GM21526 (cell line): Measurements from ENCODE around the gene DHX36.
A peak's percentile ranks its signal among the peaks of the same experiment; 100 is the strongest.

ENCODE experiments used
- ATAC-seq: cut with Tn5 transposase; IDR thresholded peaks from one replicate; pipeline ENCODE4 v1.9.1; 2021; ENCODE audit warnings: moderate library complexity; ENCODE audit not compliant: unreplicated experiment, low FRiP score

The DHX36 gene

GRCh38 chr3:154323891-154324738 lies at the start of gene DHX36:
DHX36 (minus strand) TSS chr3:154324487; CDS start chr3:154324416, 71 bp downstream.
- peak; percentile 96 for ATAC-seq

- no peak for ATAC-seq
Measured at GRCh38 chr3:154367221-154367620, 42.9 kb upstream of the DHX36 start.

- ATAC-seq = no peak
Measured at GRCh38 chr3:154364849-154365248, 40.6 kb upstream of the DHX36 start.

GRCh38 chr3:154361099-154361498 lies 36.8 kb upstream of the DHX36 start:
- ATAC-seq = no peak

- no peak for ATAC-seq
Measured at GRCh38 chr3:154356009-154356408, 31.7 kb upstream of the DHX36 start.

- no peak for ATAC-seq
Measured at GRCh38 chr3:154349223-154349622, 24.9 kb upstream of the DHX36 start.

GRCh38 chr3:154345422-154346122 lies 21.3 kb upstream of the DHX36 start:
- no peak for ATAC-seq

- no peak for ATAC-seq
Measured at GRCh38 chr3:154338570-154338969, 14.3 kb upstream of the DHX36 start.

GRCh38 chr3:154338008-154338407 lies 13.7 kb upstream of the DHX36 start:
- no peak for ATAC-seq

GRCh38 chr3:154334973-154335420 lies 10.7 kb upstream of the DHX36 start:
- no peak for ATAC-seq

GRCh38 chr3:154327871-154328270 lies 3.6 kb upstream of the DHX36 start:
- ATAC-seq = no peak

GRCh38 chr3:154324919-154325318 lies 632 bp upstream of the DHX36 start:
- no peak for ATAC-seq

- ATAC-seq = no peak
Measured at GRCh38 chr3:154316974-154317767, 7.1 kb downstream of the DHX36 start.

- ATAC-seq = no peak
Measured at GRCh38 chr3:154314152-154314551, 10.1 kb downstream of the DHX36 start.

GRCh38 chr3:154310840-154311239 lies 13.4 kb downstream of the DHX36 start:
- no peak for ATAC-seq

- ATAC-seq = no peak
Measured at GRCh38 chr3:154307363-154307762, 16.9 kb downstream of the DHX36 start.

- ATAC-seq = no peak
Measured at GRCh38 chr3:154304936-154305335, 19.4 kb downstream of the DHX36 start.

GRCh38 chr3:154304116-154304786 lies 20.0 kb downstream of the DHX36 start:
- no peak for ATAC-seq

- no peak for ATAC-seq
Measured at GRCh38 chr3:154301561-154301960, 22.7 kb downstream of the DHX36 start.

GRCh38 chr3:154294016-154294415 lies 30.3 kb downstream of the DHX36 start:
- no peak for ATAC-seq
